ENCODE data around the gene SFMBT2.

Gene SFMBT2

DNA sequence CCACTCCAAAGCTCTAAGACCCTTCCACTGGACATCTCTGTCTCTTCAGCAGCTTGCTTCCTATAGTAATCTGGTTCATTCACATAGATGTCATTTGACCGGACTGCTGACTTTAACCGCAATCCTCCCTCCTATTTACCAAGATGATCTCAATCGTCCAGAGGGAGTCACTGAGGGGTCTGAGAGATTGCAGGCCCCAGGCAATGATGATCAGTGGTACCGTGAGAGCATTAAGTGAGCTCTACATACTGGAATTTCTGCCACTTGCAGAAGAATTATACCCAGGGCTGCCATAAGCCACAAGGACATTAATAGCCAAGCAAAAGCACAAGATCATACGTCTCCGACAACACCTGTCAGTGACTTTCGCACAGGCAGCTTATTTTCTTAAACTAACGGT lies 245.9 kb downstream of the SFMBT2 start:
- H3K36me3 ChIP-seq (ENCODE audit: control insufficient read depth in 2 of 2, insufficient read depth in 2 of 2, low read length in 2 of 2) = peaks cover 3 to 18% of the 10 kb centered on the region in 2 donors
- no peaks in the 10 kb centered on the region for H3K9me3 ChIP-seq (ENCODE audit: control insufficient read depth in 2 of 2, low read length in 2 of 2)
- no peaks in the 10 kb centered on the region for H3K4me1 ChIP-seq (ENCODE audit: control insufficient read depth, insufficient read depth, low read length)
- H3K4me3 ChIP-seq (ENCODE audit: low read length in 2 of 2) = no peak overlapping the region
- H3K27me3 ChIP-seq (ENCODE audit: control insufficient read depth in 1 of 2, insufficient read depth in 2 of 2, low read length in 2 of 2) = no peaks in the 10 kb centered on the region
- H3K9ac ChIP-seq (ENCODE audit: low read length in 2 of 2) = no peak overlapping the region
- H3K27ac ChIP-seq (ENCODE audit: low read length) = no peak overlapping the region

DNA sequence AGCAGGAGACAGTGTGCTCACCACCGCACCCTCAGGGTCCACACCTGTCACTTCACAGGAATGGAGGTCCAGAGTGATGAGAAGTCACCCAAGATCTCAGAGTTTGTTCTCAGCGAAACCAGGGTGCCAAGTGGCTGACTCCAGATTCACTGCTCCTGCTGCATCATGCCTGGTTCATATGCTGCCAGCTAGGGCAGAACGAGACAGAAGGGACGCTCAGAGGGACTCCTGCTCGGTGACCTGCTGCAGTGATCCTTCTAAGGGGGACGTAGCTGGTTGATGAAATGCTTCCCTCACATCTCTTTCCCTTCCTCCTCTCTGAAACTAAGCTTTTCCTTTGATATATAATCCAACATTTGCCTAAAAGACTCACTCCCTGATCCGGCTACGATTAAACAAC lies 248.5 kb downstream of the SFMBT2 start:
- Histone ChIP-seq H3K4me1 (ENCODE audit: control insufficient read depth, insufficient read depth, low read length) (no peaks in the 10 kb centered on the region), H3K27me3 (ENCODE audit: control insufficient read depth in 1 of 2, insufficient read depth in 2 of 2, low read length in 2 of 2) (no peaks in the 10 kb centered on the region), H3K36me3 (ENCODE audit: control insufficient read depth in 2 of 2, insufficient read depth in 2 of 2, low read length in 2 of 2) (peaks cover 3 to 20% of the 10 kb centered on the region in 2 donors), H3K9me3 (ENCODE audit: control insufficient read depth in 2 of 2, low read length in 2 of 2) (no peaks in the 10 kb centered on the region), H3K9ac (ENCODE audit: low read length in 2 of 2) (no peak overlapping the region), H3K4me3 (ENCODE audit: low read length in 2 of 2) (no peak overlapping the region), H3K27ac (ENCODE audit: low read length) (no peak overlapping the region)

GRCh38 chr10:7161484-7162250 lies 249.2 kb downstream of the SFMBT2 start:
- Histone ChIP-seq H3K4me3 (ENCODE audit: low read length in 2 of 2) (no peak overlapping the region), H3K9me3 (ENCODE audit: control insufficient read depth in 2 of 2, low read length in 2 of 2) (no peaks in the 10 kb centered on the region), H3K4me1 (ENCODE audit: control insufficient read depth, insufficient read depth, low read length) (no peaks in the 10 kb centered on the region), H3K36me3 (ENCODE audit: control insufficient read depth in 2 of 2, insufficient read depth in 2 of 2, low read length in 2 of 2) (peaks cover 3 to 20% of the 10 kb centered on the region in 2 donors), H3K27me3 (ENCODE audit: control insufficient read depth in 1 of 2, insufficient read depth in 2 of 2, low read length in 2 of 2) (no peaks in the 10 kb centered on the region), H3K27ac (ENCODE audit: low read length) (no peak overlapping the region), H3K9ac (ENCODE audit: low read length in 2 of 2) (no peak overlapping the region)

- Histone ChIP-seq H3K36me3 (ENCODE audit: control insufficient read depth in 2 of 2, insufficient read depth in 2 of 2, low read length in 2 of 2) (peaks cover 3 to 20% of the 10 kb centered on the region in 2 donors), H3K27me3 (ENCODE audit: control insufficient read depth in 1 of 2, insufficient read depth in 2 of 2, low read length in 2 of 2) (no peaks in the 10 kb centered on the region), H3K27ac (ENCODE audit: low read length) (no peak overlapping the region), H3K4me1 (ENCODE audit: control insufficient read depth, insufficient read depth, low read length) (no peaks in the 10 kb centered on the region), H3K9me3 (ENCODE audit: control insufficient read depth in 2 of 2, low read length in 2 of 2) (no peaks in the 10 kb centered on the region), H3K9ac (ENCODE audit: low read length in 2 of 2) (no peak overlapping the region), H3K4me3 (ENCODE audit: low read length in 2 of 2) (no peak overlapping the region)
Measured at GRCh38 chr10:7159928-7160327, 250.9 kb downstream of the SFMBT2 start.

GRCh38 chr10:7159517-7159916 lies 251.3 kb downstream of the SFMBT2 start:
- H3K4me3 ChIP-seq (ENCODE audit: low read length in 2 of 2) = no peak overlapping the region
- no peak overlapping the region for H3K27ac ChIP-seq (ENCODE audit: low read length)
- no peaks in the 10 kb centered on the region for H3K9me3 ChIP-seq (ENCODE audit: control insufficient read depth in 2 of 2, low read length in 2 of 2)
- H3K4me1 ChIP-seq (ENCODE audit: control insufficient read depth, insufficient read depth, low read length) = no peaks in the 10 kb centered on the region
- no peak overlapping the region for H3K9ac ChIP-seq (ENCODE audit: low read length in 2 of 2)
- H3K36me3 ChIP-seq (ENCODE audit: control insufficient read depth in 2 of 2, insufficient read depth in 2 of 2, low read length in 2 of 2) = peaks cover 3 to 20% of the 10 kb centered on the region in 2 donors
- H3K27me3 ChIP-seq (ENCODE audit: control insufficient read depth in 1 of 2, insufficient read depth in 2 of 2, low read length in 2 of 2) = no peaks in the 10 kb centered on the region

GRCh38 chr10:7157091-7157490 lies 253.7 kb downstream of the SFMBT2 start:
- Histone ChIP-seq H3K9ac (ENCODE audit: low read length in 2 of 2) (no peak overlapping the region), H3K4me1 (ENCODE audit: control insufficient read depth, insufficient read depth, low read length) (no peaks in the 10 kb centered on the region), H3K27me3 (ENCODE audit: control insufficient read depth in 1 of 2, insufficient read depth in 2 of 2, low read length in 2 of 2) (no peaks in the 10 kb centered on the region), H3K36me3 (ENCODE audit: control insufficient read depth in 2 of 2, insufficient read depth in 2 of 2, low read length in 2 of 2) (peaks cover 0 to 9% of the 10 kb centered on the region in 2 donors), H3K4me3 (ENCODE audit: low read length in 2 of 2) (no peak overlapping the region), H3K27ac (ENCODE audit: low read length) (no peak overlapping the region), H3K9me3 (ENCODE audit: control insufficient read depth in 2 of 2, low read length in 2 of 2) (no peaks in the 10 kb centered on the region)

DNA sequence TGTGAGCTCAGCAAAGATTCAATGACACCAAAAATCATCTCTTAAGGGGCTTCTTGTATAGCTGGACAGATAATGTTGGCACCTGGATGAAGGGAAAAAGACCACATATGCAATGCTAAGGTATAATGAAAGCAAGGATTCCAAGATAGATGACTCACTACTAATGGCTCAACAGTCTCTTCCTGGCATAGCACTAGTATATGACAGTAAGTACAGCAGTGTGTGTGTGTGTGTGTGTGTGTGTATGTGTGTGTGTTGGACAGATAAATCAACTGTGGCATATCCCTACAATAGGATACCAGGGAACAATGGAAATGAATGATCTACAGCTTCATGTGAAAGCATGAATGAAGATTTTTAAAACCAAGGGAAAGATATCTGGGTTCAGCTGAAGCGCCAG lies 257.1 kb downstream of the SFMBT2 start:
- peaks cover 0 to 2% of the 10 kb centered on the region in 2 donors for H3K36me3 ChIP-seq (ENCODE audit: control insufficient read depth in 2 of 2, insufficient read depth in 2 of 2, low read length in 2 of 2)
- no peaks in the 10 kb centered on the region for H3K27me3 ChIP-seq (ENCODE audit: control insufficient read depth in 1 of 2, insufficient read depth in 2 of 2, low read length in 2 of 2)
- no peaks in the 10 kb centered on the region for H3K4me1 ChIP-seq (ENCODE audit: control insufficient read depth, insufficient read depth, low read length)
- no peak overlapping the region for H3K4me3 ChIP-seq (ENCODE audit: low read length in 2 of 2)
- no peaks in the 10 kb centered on the region for H3K9me3 ChIP-seq (ENCODE audit: control insufficient read depth in 2 of 2, low read length in 2 of 2)
- no peak overlapping the region for H3K27ac ChIP-seq (ENCODE audit: low read length)
- no peak overlapping the region for H3K9ac ChIP-seq (ENCODE audit: low read length in 2 of 2)

DNA sequence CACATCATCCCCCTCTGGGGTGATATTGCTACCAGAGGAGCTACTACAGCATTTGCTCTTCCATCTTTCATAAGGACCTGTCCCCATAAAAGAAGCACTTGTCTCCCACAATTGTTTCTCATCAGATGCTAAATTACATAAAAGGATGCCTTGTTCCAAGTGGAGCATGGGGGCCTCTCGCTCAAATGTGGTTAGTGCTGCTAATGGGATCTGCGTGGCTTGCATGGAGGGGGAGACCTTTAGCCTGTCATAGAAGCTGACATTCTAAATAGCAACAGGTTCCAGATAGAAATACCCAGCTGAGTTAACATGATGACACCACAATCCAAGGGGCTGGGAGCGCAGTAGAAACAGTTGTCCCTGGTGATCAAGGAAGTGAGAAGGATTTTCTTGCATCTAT lies 257.9 kb downstream of the SFMBT2 start:
- no peak overlapping the region for H3K4me3 ChIP-seq (ENCODE audit: low read length in 2 of 2)
- no peaks in the 10 kb centered on the region for H3K27me3 ChIP-seq (ENCODE audit: control insufficient read depth in 1 of 2, insufficient read depth in 2 of 2, low read length in 2 of 2)
- H3K9me3 ChIP-seq (ENCODE audit: control insufficient read depth in 2 of 2, low read length in 2 of 2) = no peaks in the 10 kb centered on the region
- no peak overlapping the region for H3K27ac ChIP-seq (ENCODE audit: low read length)
- no peak overlapping the region for H3K9ac ChIP-seq (ENCODE audit: low read length in 2 of 2)
- no peaks in the 10 kb centered on the region for H3K36me3 ChIP-seq (ENCODE audit: control insufficient read depth in 2 of 2, insufficient read depth in 2 of 2, low read length in 2 of 2)
- H3K4me1 ChIP-seq (ENCODE audit: control insufficient read depth, insufficient read depth, low read length) = no peaks in the 10 kb centered on the region

- H3K27me3 ChIP-seq (ENCODE audit: control insufficient read depth in 1 of 2, insufficient read depth in 2 of 2, low read length in 2 of 2) = no peaks in the 10 kb centered on the region
- no peak overlapping the region for H3K27ac ChIP-seq (ENCODE audit: low read length)
- H3K4me3 ChIP-seq (ENCODE audit: low read length in 2 of 2) = no peak overlapping the region
Measured at GRCh38 chr10:7152341-7152740, 258.5 kb downstream of the SFMBT2 start.

DNA sequence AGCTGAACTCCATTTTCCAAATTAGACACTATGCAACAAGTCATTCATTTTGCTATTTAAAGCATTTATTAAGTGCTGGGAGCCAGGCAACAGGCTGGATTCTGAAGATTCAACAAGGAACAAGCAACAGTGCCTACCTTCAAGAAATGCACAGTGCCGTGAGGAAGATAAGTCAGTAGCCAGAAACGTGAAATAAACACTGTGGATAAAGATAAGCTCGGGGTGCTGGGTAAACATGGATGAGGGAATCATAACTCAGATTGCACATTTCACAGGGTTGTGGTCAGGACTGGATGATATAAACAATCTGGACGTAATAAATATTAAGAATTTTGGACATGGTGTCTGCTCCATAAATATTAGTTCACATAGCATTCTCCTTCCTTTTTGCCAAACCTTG lies 259.3 kb downstream of the SFMBT2 start:
- no peak overlapping the region for H3K9ac ChIP-seq (ENCODE audit: low read length in 2 of 2)
- no peak overlapping the region for H3K4me3 ChIP-seq (ENCODE audit: low read length in 2 of 2)
- H3K27me3 ChIP-seq (ENCODE audit: control insufficient read depth in 1 of 2, insufficient read depth in 2 of 2, low read length in 2 of 2) = peaks cover 0 to 3% of the 10 kb centered on the region in 2 donors
- no peaks in the 10 kb centered on the region for H3K9me3 ChIP-seq (ENCODE audit: control insufficient read depth in 2 of 2, low read length in 2 of 2)
- H3K27ac ChIP-seq (ENCODE audit: low read length) = no peak overlapping the region
- no peaks in the 10 kb centered on the region for H3K36me3 ChIP-seq (ENCODE audit: control insufficient read depth in 2 of 2, insufficient read depth in 2 of 2, low read length in 2 of 2)
- no peaks in the 10 kb centered on the region for H3K4me1 ChIP-seq (ENCODE audit: control insufficient read depth, insufficient read depth, low read length)

More at GRCh38 chr10:7152341-7152740, 258.5 kb downstream of the SFMBT2 start:
- H3K36me3 ChIP-seq (ENCODE audit: control insufficient read depth in 2 of 2, insufficient read depth in 2 of 2, low read length in 2 of 2) = no peaks in the 10 kb centered on the region
- no peaks in the 10 kb centered on the region for H3K4me1 ChIP-seq (ENCODE audit: control insufficient read depth, insufficient read depth, low read length)
- no peaks in the 10 kb centered on the region for H3K9me3 ChIP-seq (ENCODE audit: control insufficient read depth in 2 of 2, low read length in 2 of 2)
- H3K9ac ChIP-seq (ENCODE audit: low read length in 2 of 2) = no peak overlapping the region

GRCh38 chr10:7150349-7150748 lies 260.5 kb downstream of the SFMBT2 start:
- no peaks in the 10 kb centered on the region for H3K36me3 ChIP-seq (ENCODE audit: control insufficient read depth in 2 of 2, insufficient read depth in 2 of 2, low read length in 2 of 2)
- H3K9me3 ChIP-seq (ENCODE audit: control insufficient read depth in 2 of 2, low read length in 2 of 2) = no peaks in the 10 kb centered on the region
- no peak overlapping the region for H3K9ac ChIP-seq (ENCODE audit: low read length in 2 of 2)
- no peak overlapping the region for H3K4me3 ChIP-seq (ENCODE audit: low read length in 2 of 2)
- no peaks in the 10 kb centered on the region for H3K4me1 ChIP-seq (ENCODE audit: control insufficient read depth, insufficient read depth, low read length)
- peaks cover 0 to 3% of the 10 kb centered on the region in 2 donors for H3K27me3 ChIP-seq (ENCODE audit: control insufficient read depth in 1 of 2, insufficient read depth in 2 of 2, low read length in 2 of 2)
- H3K27ac ChIP-seq (ENCODE audit: low read length) = no peak overlapping the region
